T-helper 2 cell treated with Interferon-gamma antibody and Interleukin-4, amounts not matched to agents 5 μg/mL and 100 μg/mL, for 36 hours (primary cell): ENCODE measurements around the gene BOK.
A peak's percentile ranks its signal among the peaks of the same experiment; 100 is the strongest.

Source experiments
- DNase-seq: peaks from one replicate; pipeline ENCODE4 v3.0.0; 2021; ENCODE audit warnings: low spot score
- H3K27ac Mint-ChIP-seq: one replicate; pipeline ENCODE4 v1.8.0; 2021; ENCODE audit warnings: mild to moderate bottlenecking, mixed read lengths
- H3K27me3 Mint-ChIP-seq: one replicate; pipeline ENCODE4 v1.8.0; 2021; ENCODE audit warnings: low read depth, mixed read lengths
- H3K36me3 Mint-ChIP-seq: one replicate; pipeline ENCODE4 v1.8.0; 2021; ENCODE audit warnings: low read depth, mixed read lengths
- H3K4me1 Mint-ChIP-seq: one replicate; pipeline ENCODE4 v1.8.0; 2021; ENCODE audit warnings: low read depth, mixed read lengths
- H3K4me3 Mint-ChIP-seq: one replicate; pipeline ENCODE4 v1.8.0; 2022; ENCODE audit warnings: mild to moderate bottlenecking, moderate library complexity, mixed read lengths
- H3K9me3 Mint-ChIP-seq: one replicate; pipeline ENCODE4 v1.8.0; 2021; ENCODE audit warnings: mixed read lengths

Gene BOK

GRCh38 chr2:241602720-241603119, 44.2 kb downstream of the BOK start:
- no peaks in the 10 kb centered on the region for H3K4me1 Mint-ChIP-seq
- peaks cover 42% of the 10 kb centered on the region for H3K36me3 Mint-ChIP-seq
- H3K9me3 Mint-ChIP-seq: no peaks in the 10 kb centered on the region
- no peak overlapping the region for H3K4me3 Mint-ChIP-seq
- no peak for DNase-seq
- H3K27me3 Mint-ChIP-seq: no peaks in the 10 kb centered on the region
- no peak overlapping the region for H3K27ac Mint-ChIP-seq

- no peaks in the 10 kb centered on the region for H3K27me3 Mint-ChIP-seq
- no peaks in the 10 kb centered on the region for H3K9me3 Mint-ChIP-seq
- no peak overlapping the region for H3K27ac Mint-ChIP-seq
- H3K36me3 Mint-ChIP-seq: peaks cover 40% of the 10 kb centered on the region
- H3K4me1 Mint-ChIP-seq: peaks cover 3% of the 10 kb centered on the region
- DNase-seq: no peak
- H3K4me3 Mint-ChIP-seq: no peak overlapping the region
Measured at GRCh38 chr2:241603686-241604085, 45.1 kb downstream of the BOK start.

DNA sequence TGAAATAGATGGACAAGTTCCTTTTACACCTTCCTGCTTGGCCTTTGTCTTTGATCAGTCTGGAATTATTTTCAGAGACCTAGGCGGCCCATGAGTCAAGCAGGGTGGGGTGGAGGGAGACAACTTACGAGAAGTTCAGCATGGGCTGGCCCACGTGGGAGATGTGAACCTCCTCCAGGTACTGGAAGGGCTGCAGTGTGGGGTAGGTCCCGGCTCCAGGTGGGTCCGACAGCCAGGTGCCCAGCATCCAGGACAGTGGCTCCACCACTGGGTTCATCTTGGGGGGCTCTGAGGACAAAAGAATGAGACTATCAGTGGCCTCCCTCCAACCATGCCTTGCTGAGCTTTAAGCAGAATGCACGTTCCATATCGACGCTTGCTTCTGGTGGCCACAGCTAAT, 47.6 kb downstream of the BOK start:
- Mint-ChIP-seq H3K27me3 (no peaks in the 10 kb centered on the region), H3K4me3 (no peak overlapping the region), H3K9me3 (no peaks in the 10 kb centered on the region), H3K36me3 (peaks cover 27% of the 10 kb centered on the region), H3K27ac (no peak overlapping the region), H3K4me1 (peaks cover 16% of the 10 kb centered on the region)
- DNase-seq: no peak

DNA sequence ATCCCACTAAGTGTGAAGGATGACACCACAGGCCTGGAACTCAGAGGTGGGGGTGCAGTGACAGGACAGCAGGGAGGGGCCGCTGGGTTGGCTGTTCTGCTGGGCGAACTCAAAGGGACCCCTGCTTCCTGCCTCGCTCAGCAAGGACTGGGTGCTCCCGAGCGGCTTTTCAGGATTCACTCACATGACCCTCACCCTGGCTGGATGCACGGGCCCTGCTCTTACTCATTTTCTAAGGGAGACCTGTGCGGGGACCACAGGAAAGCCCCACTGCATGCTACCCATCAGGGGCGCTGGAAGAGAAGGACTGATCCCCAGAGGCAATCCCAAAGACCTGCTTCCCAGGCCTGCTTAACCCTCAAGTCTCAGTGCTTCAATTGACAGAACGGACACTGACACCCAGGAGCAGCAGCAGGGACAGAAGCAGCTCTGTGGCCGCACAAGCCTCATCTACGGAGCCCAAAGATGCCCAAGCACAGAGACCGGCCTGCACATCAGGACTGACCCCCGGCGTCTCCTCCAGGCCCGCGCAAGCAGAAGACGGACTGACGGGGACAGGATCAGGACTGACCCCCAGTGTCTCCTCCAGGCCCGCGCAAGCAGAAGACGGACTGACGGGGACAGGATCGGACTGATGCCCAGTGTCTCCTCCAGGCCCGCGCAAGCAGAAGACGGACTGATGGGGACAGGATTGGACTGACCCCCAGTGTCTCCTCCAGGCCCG, 48.8 kb downstream of the BOK start:
- H3K4me3 Mint-ChIP-seq: no peak overlapping the region
- H3K36me3 Mint-ChIP-seq: peaks cover 19% of the 10 kb centered on the region
- H3K4me1 Mint-ChIP-seq: peaks cover 16% of the 10 kb centered on the region
- no peak for DNase-seq
- H3K9me3 Mint-ChIP-seq: no peaks in the 10 kb centered on the region
- no peak overlapping the region for H3K27ac Mint-ChIP-seq
- H3K27me3 Mint-ChIP-seq: no peaks in the 10 kb centered on the region

GRCh38 chr2:241608881-241609280, 50.3 kb downstream of the BOK start:
- no peaks in the 10 kb centered on the region for H3K9me3 Mint-ChIP-seq
- peak overlapping the region; percentile 44 for H3K27ac Mint-ChIP-seq

GRCh38 chr2:241609859-241610793, 51.6 kb downstream of the BOK start:
- Mint-ChIP-seq H3K27ac (peak overlapping the region; percentile 85), H3K9me3 (no peaks in the 10 kb centered on the region), H3K4me3 (peak overlapping the region; percentile 74), H3K27me3 (no peaks in the 10 kb centered on the region), H3K4me1 (peaks cover 16% of the 10 kb centered on the region), H3K36me3 (peaks cover 10% of the 10 kb centered on the region)
- DNase-seq: peak; percentile 91

More at GRCh38 chr2:241608881-241609280, 50.3 kb downstream of the BOK start:
- H3K4me3 Mint-ChIP-seq: peak overlapping the region; percentile 63
- H3K27me3 Mint-ChIP-seq: no peaks in the 10 kb centered on the region
- H3K4me1 Mint-ChIP-seq: peaks cover 16% of the 10 kb centered on the region
- DNase-seq: no peak
- H3K36me3 Mint-ChIP-seq: peaks cover 14% of the 10 kb centered on the region

- Mint-ChIP-seq H3K27ac (peak overlapping the region; percentile 85), H3K27me3 (no peaks in the 10 kb centered on the region), H3K9me3 (no peaks in the 10 kb centered on the region), H3K36me3 (peaks cover 9% of the 10 kb centered on the region), H3K4me3 (peak overlapping the region; percentile 74), H3K4me1 (peaks cover 16% of the 10 kb centered on the region)
- DNase-seq: no peak
Measured at GRCh38 chr2:241611062-241611461, 52.5 kb downstream of the BOK start.

- peaks cover 18% of the 10 kb centered on the region for H3K4me1 Mint-ChIP-seq
- no peaks in the 10 kb centered on the region for H3K27me3 Mint-ChIP-seq
- H3K36me3 Mint-ChIP-seq: peaks cover 7% of the 10 kb centered on the region
- H3K4me3 Mint-ChIP-seq: no peak overlapping the region
- H3K27ac Mint-ChIP-seq: no peak overlapping the region
- H3K9me3 Mint-ChIP-seq: no peaks in the 10 kb centered on the region
- DNase-seq: no peak
Measured at GRCh38 chr2:241612156-241613016, 53.8 kb downstream of the BOK start.

GRCh38 chr2:241613017-241613780, 54.7 kb downstream of the BOK start:
- H3K27me3 Mint-ChIP-seq: no peaks in the 10 kb centered on the region
- peaks cover 25% of the 10 kb centered on the region for H3K4me1 Mint-ChIP-seq
- no peaks in the 10 kb centered on the region for H3K9me3 Mint-ChIP-seq
- H3K36me3 Mint-ChIP-seq: peaks cover 6% of the 10 kb centered on the region
- DNase-seq: no peak
- H3K4me3 Mint-ChIP-seq: no peak overlapping the region
- no peak overlapping the region for H3K27ac Mint-ChIP-seq

DNA sequence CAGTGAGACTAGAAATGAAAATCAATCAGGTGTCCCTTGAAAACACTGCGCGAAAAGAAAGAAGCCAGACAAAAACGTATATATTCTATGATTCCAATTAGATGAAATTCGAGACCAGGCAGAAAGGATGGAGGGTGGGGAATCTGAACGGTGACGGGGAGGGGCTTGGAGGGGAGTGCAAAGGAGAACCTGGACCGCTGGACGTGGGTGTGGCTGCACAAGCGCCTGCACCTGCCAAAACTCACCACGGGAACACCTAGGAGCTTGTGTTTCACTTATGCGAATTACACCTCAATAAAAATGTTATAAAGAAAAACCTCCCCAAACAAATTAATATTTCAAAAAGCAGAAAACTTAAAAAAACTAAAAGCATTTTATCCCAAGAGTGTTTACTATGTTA, 56.5 kb downstream of the BOK start:
- H3K27ac Mint-ChIP-seq: no peak overlapping the region
- peaks cover 19% of the 10 kb centered on the region for H3K4me1 Mint-ChIP-seq
- H3K36me3 Mint-ChIP-seq: peaks cover 12% of the 10 kb centered on the region
- no peak for DNase-seq
- no peak overlapping the region for H3K4me3 Mint-ChIP-seq
- H3K9me3 Mint-ChIP-seq: no peaks in the 10 kb centered on the region
- H3K27me3 Mint-ChIP-seq: no peaks in the 10 kb centered on the region

DNA sequence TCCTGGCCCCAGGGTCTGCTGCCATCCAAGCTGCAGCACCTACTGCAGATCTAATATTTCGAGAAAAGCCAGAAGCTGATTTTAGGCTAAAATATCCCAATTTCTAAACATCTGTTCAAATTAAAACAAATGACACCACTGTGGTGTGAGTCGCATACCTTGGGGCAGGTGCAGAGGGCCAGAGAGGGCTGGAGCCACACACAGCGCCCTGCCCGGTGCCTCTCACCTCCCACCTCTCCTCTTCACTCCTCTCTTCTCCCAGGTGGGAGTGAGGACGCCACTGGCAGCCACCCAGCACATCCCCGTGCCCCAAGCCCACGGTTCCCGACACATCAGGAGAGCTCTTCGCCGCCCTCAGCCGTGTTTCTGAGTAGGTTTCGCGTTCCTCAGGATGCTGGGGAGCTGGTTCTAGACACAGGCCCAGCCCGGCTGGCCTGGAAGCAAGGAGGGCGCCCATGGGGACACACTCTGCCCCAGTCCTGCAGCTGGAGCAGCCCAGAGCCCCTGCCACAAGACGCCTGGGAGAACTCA, 57.0 kb downstream of the BOK start:
- H3K4me1 Mint-ChIP-seq: peaks cover 16% of the 10 kb centered on the region
- H3K27me3 Mint-ChIP-seq: no peaks in the 10 kb centered on the region
- H3K4me3 Mint-ChIP-seq: peak overlapping the region; percentile 67
- no peaks in the 10 kb centered on the region for H3K9me3 Mint-ChIP-seq
- peaks cover 16% of the 10 kb centered on the region for H3K36me3 Mint-ChIP-seq
- no peak for DNase-seq
- peak overlapping the region; percentile 57 for H3K27ac Mint-ChIP-seq

GRCh38 chr2:241616168-241617125, 57.9 kb downstream of the BOK start:
- Mint-ChIP-seq H3K36me3 (peaks cover 21% of the 10 kb centered on the region), H3K27ac (peak overlapping the region; percentile 57), H3K4me1 (peaks cover 18% of the 10 kb centered on the region), H3K9me3 (no peaks in the 10 kb centered on the region), H3K27me3 (no peaks in the 10 kb centered on the region), H3K4me3 (peak overlapping the region; percentile 67)
- DNase-seq: no peak
